ENCODE results near the gene GPC5. TPM values are rescaled to one million over a fixed set of nuclear protein-coding genes. Genes with fewer than 3 reads are reported as not detected.

The GPC5 gene
- total RNA-seq, 1 donor from 2014 or later: 0.24 TPM

DNA sequence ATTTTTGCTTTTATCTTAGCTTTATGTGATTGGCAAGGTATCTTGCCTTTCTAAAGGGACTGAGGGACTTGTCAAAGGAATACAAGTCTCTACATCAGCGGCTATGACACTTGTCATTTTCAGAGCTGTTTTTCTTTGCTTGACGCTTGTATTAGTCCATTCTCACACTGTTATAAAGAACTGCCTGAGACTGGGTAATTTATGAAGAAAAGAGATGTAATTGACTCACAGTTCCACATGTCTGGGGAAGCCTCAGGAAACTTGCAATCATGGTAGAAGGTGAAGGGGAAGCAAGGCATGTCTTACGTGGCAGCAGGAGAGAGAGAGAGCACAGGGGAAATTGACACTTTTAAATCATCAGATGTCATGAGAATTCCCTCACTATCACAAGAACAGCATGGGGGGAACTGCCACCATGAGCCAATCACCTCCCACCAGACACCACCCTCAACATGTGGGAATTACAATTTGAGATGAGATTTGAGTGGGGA is 128.2 kb downstream of the GPC5 start:
- Mint-ChIP-seq H3K4me3 (no peak overlapping the region), H3K9me3 (peaks cover 7% of the 10 kb centered on the region), H3K36me3 (ENCODE audit: low read depth) (no peaks in the 10 kb centered on the region), H3K4me1 (no peaks in the 10 kb centered on the region), H3K27ac (no peak overlapping the region), H3K27me3 (no peaks in the 10 kb centered on the region)
- intact Hi-C loops (cut with micrococcal nuclease): no loop called here
- ChIA-PET POLR2A (no interaction called here), CTCF (no interaction called here)
- ATAC-seq (ENCODE audit: low read depth) (no peak), DNase-seq (no peak)
- TF ChIP-seq, protein P1, sequence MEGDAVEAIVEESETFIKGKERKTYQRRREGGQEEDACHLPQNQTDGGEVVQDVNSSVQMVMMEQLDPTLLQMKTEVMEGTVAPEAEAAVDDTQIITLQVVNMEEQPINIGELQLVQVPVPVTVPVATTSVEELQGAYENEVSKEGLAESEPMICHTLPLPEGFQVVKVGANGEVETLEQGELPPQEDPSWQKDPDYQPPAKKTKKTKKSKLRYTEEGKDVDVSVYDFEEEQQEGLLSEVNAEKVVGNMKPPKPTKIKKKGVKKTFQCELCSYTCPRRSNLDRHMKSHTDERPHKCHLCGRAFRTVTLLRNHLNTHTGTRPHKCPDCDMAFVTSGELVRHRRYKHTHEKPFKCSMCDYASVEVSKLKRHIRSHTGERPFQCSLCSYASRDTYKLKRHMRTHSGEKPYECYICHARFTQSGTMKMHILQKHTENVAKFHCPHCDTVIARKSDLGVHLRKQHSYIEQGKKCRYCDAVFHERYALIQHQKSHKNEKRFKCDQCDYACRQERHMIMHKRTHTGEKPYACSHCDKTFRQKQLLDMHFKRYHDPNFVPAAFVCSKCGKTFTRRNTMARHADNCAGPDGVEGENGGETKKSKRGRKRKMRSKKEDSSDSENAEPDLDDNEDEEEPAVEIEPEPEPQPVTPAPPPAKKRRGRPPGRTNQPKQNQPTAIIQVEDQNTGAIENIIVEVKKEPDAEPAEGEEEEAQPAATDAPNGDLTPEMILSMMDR (IDR thresholded peaks at IDR 0.05): no peak

DNA sequence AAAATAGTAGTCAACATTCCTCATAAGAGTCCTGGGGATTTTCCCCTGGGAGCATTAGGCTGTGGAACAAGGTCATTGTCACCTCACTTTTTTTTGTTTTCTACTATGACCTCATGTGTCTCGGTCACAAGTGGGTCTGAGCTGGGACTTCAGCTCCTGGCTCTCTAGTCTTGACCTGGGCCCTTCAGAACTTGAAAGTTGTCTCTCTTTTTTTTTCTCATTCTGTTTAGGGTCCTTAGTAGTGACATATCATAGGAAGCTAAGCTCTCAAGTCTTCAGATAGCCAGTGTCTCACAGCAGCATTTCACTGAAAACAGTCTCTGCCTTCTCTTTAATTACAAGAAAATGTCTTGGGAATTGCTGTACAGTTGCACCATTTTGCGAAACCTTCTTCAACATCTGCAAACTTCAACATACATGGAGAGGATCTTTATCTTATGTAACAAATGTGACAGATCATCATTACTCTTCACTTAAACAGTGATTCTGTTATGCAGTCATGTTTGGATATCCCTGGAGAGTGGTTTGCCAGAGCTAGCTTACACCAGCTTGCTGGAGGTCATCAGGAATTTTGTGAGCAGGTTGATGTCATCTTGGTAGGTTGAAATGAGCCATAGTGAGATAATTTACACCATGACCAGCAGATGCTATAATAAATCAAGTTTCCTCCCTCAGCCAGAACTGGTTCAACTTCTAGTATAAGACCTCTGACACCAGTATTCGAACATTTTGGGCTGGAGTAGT is 131.5 kb downstream of the GPC5 start:
- intact Hi-C loops (cut with micrococcal nuclease): no loop called here
- no peak for DNase-seq
- H3K4me1 Mint-ChIP-seq: no peaks in the 10 kb centered on the region
- no peak overlapping the region for H3K4me3 Mint-ChIP-seq
- no peaks in the 10 kb centered on the region for H3K36me3 Mint-ChIP-seq (ENCODE audit: low read depth)
- H3K9me3 Mint-ChIP-seq: peaks cover 7% of the 10 kb centered on the region
- no peak overlapping the region for H3K27ac Mint-ChIP-seq
- TF ChIP-seq, protein P1 (IDR thresholded peaks at IDR 0.05): no peak
- no peaks in the 10 kb centered on the region for H3K27me3 Mint-ChIP-seq
- CTCF ChIA-PET: no interaction called here
- no peak for ATAC-seq (ENCODE audit: low read depth)
- POLR2A ChIA-PET: no interaction called here

DNA sequence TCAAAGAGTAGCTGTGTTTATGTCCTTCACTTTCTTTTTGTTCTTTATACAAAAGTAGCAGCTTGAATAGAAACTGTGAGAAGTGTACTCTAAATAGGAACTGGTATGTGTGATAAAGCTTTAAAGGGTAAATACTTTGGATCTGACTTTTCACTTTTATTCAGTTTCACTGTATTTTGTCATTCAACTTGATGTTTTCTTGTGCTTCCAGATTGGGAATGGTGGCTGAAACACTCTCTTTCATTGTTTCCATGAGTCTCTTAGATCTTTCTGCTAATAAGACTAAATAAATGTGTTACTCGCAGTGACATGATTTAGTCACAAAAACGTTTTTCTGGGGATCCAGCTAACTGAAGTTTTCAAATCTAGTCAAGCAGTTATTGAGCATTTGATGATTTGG is 133.2 kb downstream of the GPC5 start:
- ChIA-PET CTCF (no interaction called here), POLR2A (no interaction called here)
- Mint-ChIP-seq H3K4me3 (no peak overlapping the region), H3K9me3 (peaks cover 5% of the 10 kb centered on the region), H3K27ac (no peak overlapping the region), H3K36me3 (ENCODE audit: low read depth) (no peaks in the 10 kb centered on the region), H3K4me1 (no peaks in the 10 kb centered on the region), H3K27me3 (no peaks in the 10 kb centered on the region)
- TF ChIP-seq, protein P1 (IDR thresholded peaks at IDR 0.05): no peak
- no peak for DNase-seq
- intact Hi-C loops (cut with micrococcal nuclease): no loop called here
- no peak for ATAC-seq (ENCODE audit: low read depth)

DNA sequence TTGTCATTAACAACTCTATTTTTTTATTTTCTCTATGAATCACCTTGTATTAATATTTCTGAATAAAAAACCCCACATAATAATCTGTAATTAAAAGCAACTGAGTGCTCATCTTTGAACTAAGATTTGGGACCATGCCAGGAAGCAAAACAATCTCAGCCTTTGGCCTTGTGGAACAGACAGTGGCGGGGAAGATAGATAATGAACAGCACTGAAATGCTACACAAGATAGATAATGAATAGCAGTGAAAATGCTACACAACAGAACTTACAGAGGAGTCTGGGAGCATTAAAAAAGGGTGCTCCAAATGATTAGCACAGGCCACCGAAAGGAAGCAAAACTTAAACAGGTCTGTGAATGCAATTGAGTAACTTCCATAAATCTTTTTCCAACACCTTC is 134.9 kb downstream of the GPC5 start:
- Mint-ChIP-seq H3K27ac (no peak overlapping the region), H3K36me3 (ENCODE audit: low read depth) (no peaks in the 10 kb centered on the region), H3K9me3 (no peaks in the 10 kb centered on the region), H3K4me1 (no peaks in the 10 kb centered on the region), H3K4me3 (no peak overlapping the region), H3K27me3 (no peaks in the 10 kb centered on the region)
- intact Hi-C loops (cut with micrococcal nuclease): no loop called here
- CTCF ChIA-PET: no interaction called here
- POLR2A ChIA-PET: no interaction called here
- ATAC-seq (ENCODE audit: low read depth): no peak
- DNase-seq: no peak
- TF ChIP-seq, protein P1 (IDR thresholded peaks at IDR 0.05): no peak

DNA sequence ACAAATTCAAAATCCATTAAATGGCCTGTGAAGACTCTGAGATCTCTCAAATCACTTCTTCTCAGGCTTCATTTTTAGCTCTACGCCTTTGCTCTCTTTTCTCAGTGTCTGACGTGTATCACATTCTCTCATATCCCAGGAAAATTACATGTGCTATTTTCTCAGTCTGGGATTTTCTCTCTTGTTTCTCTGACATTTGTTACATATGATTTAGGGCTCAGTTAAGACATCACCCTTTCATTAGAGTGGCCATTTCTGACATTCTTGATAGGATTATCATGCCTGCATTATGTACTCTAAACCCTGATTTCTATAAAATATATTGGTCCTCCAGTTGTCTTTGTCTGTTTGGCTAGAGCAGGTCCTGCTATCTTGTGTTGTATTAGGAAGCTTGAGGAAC is 136.6 kb downstream of the GPC5 start:
- Mint-ChIP-seq H3K4me1 (no peaks in the 10 kb centered on the region), H3K9me3 (no peaks in the 10 kb centered on the region), H3K36me3 (ENCODE audit: low read depth) (no peaks in the 10 kb centered on the region), H3K27ac (no peak overlapping the region), H3K4me3 (no peak overlapping the region), H3K27me3 (no peaks in the 10 kb centered on the region)
- TF ChIP-seq, protein P1 (IDR thresholded peaks at IDR 0.05): no peak
- ChIA-PET POLR2A (no interaction called here), CTCF (no interaction called here)
- ATAC-seq (ENCODE audit: low read depth) (no peak), DNase-seq (no peak)
- intact Hi-C loops (cut with micrococcal nuclease): no loop called here
